GM18867 (cell line): ENCODE data around the gene VN1R2.
"Not testable (repeated sequence)": the region's sequence is repeated elsewhere in the genome, so short reads cannot be mapped to it uniquely, and the experiment has no call there.

Experiments used
- ATAC-seq: cut with Tn5 transposase; IDR thresholded peaks from one replicate; pipeline ENCODE4 v1.9.1; 2021; ENCODE audit warnings: mild to moderate bottlenecking, moderate library complexity; ENCODE audit not compliant: unreplicated experiment

VN1R2 gene

GRCh38 chr19:53257715-53258342 lies at the start of gene VN1R2:
TSS of gene VN1R2 (plus strand) at chr19:53258292. CDS start at chr19:53258376, 84 bp downstream.
- ATAC-seq, result not testable (repeated sequence)

- not testable (repeated sequence) for ATAC-seq
Measured at GRCh38 chr19:53211554-53211953, 46.5 kb upstream of the VN1R2 start.

- no peak for ATAC-seq
Measured at GRCh38 chr19:53212703-53213320, 45.3 kb upstream of the VN1R2 start.

- ATAC-seq, result not testable (repeated sequence)
Measured at GRCh38 chr19:53222716-53223115, 35.4 kb upstream of the VN1R2 start.

GRCh38 chr19:53224606-53225005 lies 33.5 kb upstream of the VN1R2 start:
- ATAC-seq, result no peak

- no peak for ATAC-seq
Measured at GRCh38 chr19:53237114-53237777, 20.8 kb upstream of the VN1R2 start.

- ATAC-seq, result no peak
Measured at GRCh38 chr19:53246498-53246897, 11.6 kb upstream of the VN1R2 start.

GRCh38 chr19:53254411-53255341 lies 3.4 kb upstream of the VN1R2 start, which contains the start of gene ZNF677:
TSS of gene ZNF677 (minus strand) at chr19:53254873. CDS start at chr19:53251550, 3,323 bp downstream.
- ATAC-seq, result no peak

- not testable (repeated sequence) for ATAC-seq
Measured at GRCh38 chr19:53267623-53268022, 9.5 kb downstream of the VN1R2 start, which contains the start of gene VN1R4. TSS of gene VN1R4 (minus strand) at chr19:53267723. CDS start at chr19:53267665, 58 bp downstream.

- ATAC-seq, result not testable (repeated sequence)
Measured at GRCh38 chr19:53269861-53270260, 11.8 kb downstream of the VN1R2 start.

- ATAC-seq, result no peak
Measured at GRCh38 chr19:53272044-53272443, 14.0 kb downstream of the VN1R2 start.

GRCh38 chr19:53275480-53275879 lies 17.4 kb downstream of the VN1R2 start:
- ATAC-seq, result no peak

- ATAC-seq, result not testable (repeated sequence)
Measured at GRCh38 chr19:53281947-53282346, 23.9 kb downstream of the VN1R2 start.

GRCh38 chr19:53285087-53285486 lies 27.0 kb downstream of the VN1R2 start:
- no peak for ATAC-seq

- no peak for ATAC-seq
Measured at GRCh38 chr19:53290758-53291549, 32.9 kb downstream of the VN1R2 start.

GRCh38 chr19:53294786-53295441 lies 36.8 kb downstream of the VN1R2 start:
- no peak for ATAC-seq

- ATAC-seq, result not testable (repeated sequence)
Measured at GRCh38 chr19:53301341-53301740, 43.2 kb downstream of the VN1R2 start.

GRCh38 chr19:53308339-53308811 lies 50.3 kb downstream of the VN1R2 start:
- no peak for ATAC-seq
